ENCODE data around the gene PAM.

GRCh38 chr5:102888483-102888882 is 133.4 kb downstream of the PAM start:
- no peak for TF ChIP-seq POLR2AphosphoS5 (IDR thresholded peaks at IDR 0.05; ENCODE audit: low read depth)
- TF ChIP-seq REST (IDR thresholded peaks at IDR 0.05; ENCODE audit: insufficient replicate concordance, low read depth), result no peak
- TF ChIP-seq CTCF (IDR thresholded peaks at IDR 0.05; ENCODE audit: insufficient read depth, low read length), result no peak
- TF ChIP-seq GABPA (IDR thresholded peaks at IDR 0.05; ENCODE audit: low read depth), result no peak
